ENCODE measurements around the gene ACSF2. TPM values are rescaled to one million over a fixed set of nuclear protein-coding genes. Genes with fewer than 3 reads are reported as not detected.

The ACSF2 gene
- polyA plus RNA-seq, 1 of the 3 experiments (the other 2 are of a cell fraction) = 46.6 TPM

DNA sequence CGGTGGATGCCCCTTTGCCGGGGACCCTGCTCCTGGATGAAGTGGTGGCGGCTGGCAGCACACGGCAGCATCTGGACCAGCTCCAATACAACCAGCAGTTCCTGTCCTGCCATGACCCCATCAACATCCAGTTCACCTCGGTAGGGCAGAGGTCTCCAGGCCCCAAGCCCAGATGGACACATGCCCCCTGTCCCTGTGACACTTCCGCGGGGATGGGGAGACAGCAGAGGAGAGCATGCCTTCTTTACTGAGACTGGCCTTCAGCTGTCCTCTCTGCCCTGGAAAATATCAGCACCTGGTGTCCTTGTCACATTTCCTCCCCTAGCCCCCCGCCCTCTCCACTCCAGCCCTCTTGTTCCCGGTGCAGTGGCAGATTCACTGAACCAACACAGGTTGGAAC lies 36.4 kb downstream of the ACSF2 start:
- Histone ChIP-seq H3K36me3 (replicated peaks in 1 of 2; ENCODE audit: control insufficient read depth in 1 of 2, insufficient read depth in 2 of 2, low read length in 1 of 2) (peaks cover 0 to 2% of the 10 kb centered on the region in 2 experiments), H3K4me1 (ENCODE audit: control insufficient read depth in 1 of 2, insufficient read depth in 2 of 2, low read depth in 1 of 2, low read length in 1 of 2) (no peaks in the 10 kb centered on the region), H2AFZ (ENCODE audit: low read depth) (no peak overlapping the region), H3K4me3 (ENCODE audit: low read depth in 2 of 2, low read length in 1 of 2) (no peak overlapping the region), H3K9me3 (no peaks in the 10 kb centered on the region), H3K4me2 (no peak overlapping the region), H3K27ac (ENCODE audit: low read depth in 2 of 2, low read length in 1 of 2) (no peak overlapping the region), H3K9me2 (no peaks in the 10 kb centered on the region), H3F3A (replicated peaks; ENCODE audit: insufficient read depth) (no peaks in the 10 kb centered on the region), H4K20me1 (ENCODE audit: insufficient read depth) (no peaks in the 10 kb centered on the region; the same call in 1 of the 2 replicates), H3K27me3 (ENCODE audit: insufficient read depth) (no peaks in the 10 kb centered on the region), H3K79me2 (ENCODE audit: insufficient read depth) (no peaks in the 10 kb centered on the region), H3K9ac (no peak overlapping the region)
- ChIA-PET CTCF (interaction anchor here (4.1 kb wide), 1 partner anchor 11 kb away, joined by 18 read pairs; no protein-coding TSS in a partner anchor), POLR2A (no interaction called here)
- DNase-seq = no peak
- TF ChIP-seq, protein P1, sequence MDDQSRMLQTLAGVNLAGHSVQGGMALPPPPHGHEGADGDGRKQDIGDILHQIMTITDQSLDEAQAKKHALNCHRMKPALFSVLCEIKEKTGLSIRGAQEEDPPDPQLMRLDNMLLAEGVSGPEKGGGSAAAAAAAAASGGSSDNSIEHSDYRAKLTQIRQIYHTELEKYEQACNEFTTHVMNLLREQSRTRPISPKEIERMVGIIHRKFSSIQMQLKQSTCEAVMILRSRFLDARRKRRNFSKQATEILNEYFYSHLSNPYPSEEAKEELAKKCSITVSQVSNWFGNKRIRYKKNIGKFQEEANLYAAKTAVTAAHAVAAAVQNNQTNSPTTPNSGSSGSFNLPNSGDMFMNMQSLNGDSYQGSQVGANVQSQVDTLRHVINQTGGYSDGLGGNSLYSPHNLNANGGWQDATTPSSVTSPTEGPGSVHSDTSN (IDR thresholded peaks at IDR 0.05) = no peak
- TF ChIP-seq, protein P2, sequence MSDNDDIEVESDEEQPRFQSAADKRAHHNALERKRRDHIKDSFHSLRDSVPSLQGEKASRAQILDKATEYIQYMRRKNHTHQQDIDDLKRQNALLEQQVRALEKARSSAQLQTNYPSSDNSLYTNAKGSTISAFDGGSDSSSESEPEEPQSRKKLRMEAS (IDR thresholded peaks at IDR 0.05; ENCODE audit: low read depth) = no peak
- TF ChIP-seq EZH2phosphoT487 (IDR thresholded peaks at IDR 0.05; ENCODE audit: borderline replicate concordance, low read depth) (no peak), RFX5 (IDR thresholded peaks at IDR 0.05; ENCODE audit: low read length) (no peak)
- 81% methylated on average over 9 of the region's 9 CpGs for WGBS (ENCODE audit: low lambda C conversion rate)

DNA sequence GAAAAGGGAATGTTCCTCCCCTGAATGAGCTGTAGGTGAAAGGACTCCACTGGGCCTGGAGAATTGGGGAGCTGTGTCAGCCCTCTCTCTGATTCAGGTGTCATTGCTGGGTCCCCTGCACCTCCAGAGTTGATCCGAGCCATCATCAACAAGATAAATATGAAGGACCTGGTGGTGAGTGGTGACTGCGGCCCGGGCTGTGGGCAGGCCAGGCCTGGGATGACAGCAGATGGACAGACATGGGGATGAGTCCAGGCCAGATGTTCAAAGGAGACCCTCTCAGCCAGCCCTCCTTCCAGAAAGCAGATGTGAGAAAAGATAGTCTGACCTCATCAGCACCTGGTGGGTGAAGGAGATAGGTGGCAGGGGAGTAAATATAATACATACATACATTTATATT lies 38.1 kb downstream of the ACSF2 start:
- CTCF ChIA-PET = interaction anchor here (1.0 to 4.1 kb wide), 6 partner anchors 9 to 83 kb away, joined by 3 to 18 read pairs (median 6); partner anchors contain the start of gene LRRC59
- WGBS (ENCODE audit: low lambda C conversion rate) = 85% methylated on average over 3 of the region's 3 CpGs

DNA sequence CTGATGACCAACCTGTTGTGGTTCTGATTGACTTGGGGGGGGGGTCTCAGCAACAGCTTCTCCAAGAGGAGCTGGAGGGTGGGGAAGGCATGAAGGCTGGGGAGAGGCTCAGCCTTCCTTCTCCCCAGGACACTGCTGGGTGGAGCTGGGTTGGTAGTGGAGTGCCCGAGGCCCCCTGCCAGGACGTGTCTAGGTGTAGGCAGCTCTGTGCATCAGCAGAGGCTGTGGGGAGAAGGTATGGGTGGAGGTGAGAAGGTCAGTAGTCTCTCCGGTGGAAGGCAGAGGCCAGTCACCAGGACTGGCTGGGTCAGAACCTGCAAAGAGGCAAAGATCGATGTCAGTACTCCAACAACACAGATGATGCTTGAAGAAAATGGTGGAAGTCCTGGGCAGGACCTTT lies 38.7 kb downstream of the ACSF2 start:
- CTCF ChIA-PET = interaction anchor here (1.1 to 4.1 kb wide), 5 partner anchors 8 to 83 kb away, joined by 3 to 18 read pairs (median 9); partner anchors contain the start of gene LRRC59
- H3K27ac ChIP-seq (ENCODE audit: low read depth in 2 of 2, low read length in 1 of 2) = no peak overlapping the region
- H3K4me3 ChIP-seq (ENCODE audit: low read depth in 2 of 2, low read length in 1 of 2) = no peak overlapping the region
- peaks cover 0 to 15% of the 10 kb centered on the region in 2 experiments; a peak in 1 of 4 replicates for H3K4me1 ChIP-seq (ENCODE audit: control insufficient read depth in 1 of 2, insufficient read depth in 2 of 2, low read depth in 1 of 2, low read length in 1 of 2)
- H3K36me3 ChIP-seq (replicated peaks in 1 of 2; ENCODE audit: control insufficient read depth in 1 of 2, insufficient read depth in 2 of 2, low read length in 1 of 2) = peaks cover 0 to 2% of the 10 kb centered on the region in 2 experiments
- no peaks in the 10 kb centered on the region for H3K9me3 ChIP-seq
- no peak overlapping the region for H3K9ac ChIP-seq
- DNase-seq = no peak
- H3F3A ChIP-seq (replicated peaks; ENCODE audit: insufficient read depth) = no peaks in the 10 kb centered on the region
- H4K20me1 ChIP-seq (ENCODE audit: insufficient read depth) = no peaks in the 10 kb centered on the region; the same call in 1 of the 2 replicates
- no peaks in the 10 kb centered on the region for H3K9me2 ChIP-seq
- 83% methylated on average over 4 of the region's 4 CpGs for WGBS (ENCODE audit: low lambda C conversion rate)
- H3K4me2 ChIP-seq = no peak overlapping the region
- H3K27me3 ChIP-seq (ENCODE audit: insufficient read depth) = no peaks in the 10 kb centered on the region
- H3K79me2 ChIP-seq (ENCODE audit: insufficient read depth) = no peaks in the 10 kb centered on the region
- POLR2A ChIA-PET = no interaction called here
- H2AFZ ChIP-seq (ENCODE audit: low read depth) = no peak overlapping the region
- TF ChIP-seq RCOR1 (IDR thresholded peaks at IDR 0.05; ENCODE audit: low read length) (no peak), SMC3 (IDR thresholded peaks at IDR 0.05; ENCODE audit: low read depth, low read length) (no peak), MXI1 (IDR thresholded peaks at IDR 0.05; ENCODE audit: low read depth, low read length) (no peak), FOSL2 (IDR thresholded peaks at IDR 0.05; ENCODE audit: borderline replicate concordance, low read depth) (no peak), TCF12 (IDR thresholded peaks at IDR 0.05) (no peak), FOXJ3 (CRISPR knock-in tag; IDR thresholded peaks at IDR 0.05) (no peak), EP300 (IDR thresholded peaks at IDR 0.05; ENCODE audit: borderline replicate concordance in 1 of 2, low read depth in 1 of 2, low read length in 1 of 2) (no peak), TEAD4 (IDR thresholded peaks at IDR 0.05; ENCODE audit: borderline replicate concordance, insufficient read depth) (no peak)
- TF ChIP-seq, protein P3, sequence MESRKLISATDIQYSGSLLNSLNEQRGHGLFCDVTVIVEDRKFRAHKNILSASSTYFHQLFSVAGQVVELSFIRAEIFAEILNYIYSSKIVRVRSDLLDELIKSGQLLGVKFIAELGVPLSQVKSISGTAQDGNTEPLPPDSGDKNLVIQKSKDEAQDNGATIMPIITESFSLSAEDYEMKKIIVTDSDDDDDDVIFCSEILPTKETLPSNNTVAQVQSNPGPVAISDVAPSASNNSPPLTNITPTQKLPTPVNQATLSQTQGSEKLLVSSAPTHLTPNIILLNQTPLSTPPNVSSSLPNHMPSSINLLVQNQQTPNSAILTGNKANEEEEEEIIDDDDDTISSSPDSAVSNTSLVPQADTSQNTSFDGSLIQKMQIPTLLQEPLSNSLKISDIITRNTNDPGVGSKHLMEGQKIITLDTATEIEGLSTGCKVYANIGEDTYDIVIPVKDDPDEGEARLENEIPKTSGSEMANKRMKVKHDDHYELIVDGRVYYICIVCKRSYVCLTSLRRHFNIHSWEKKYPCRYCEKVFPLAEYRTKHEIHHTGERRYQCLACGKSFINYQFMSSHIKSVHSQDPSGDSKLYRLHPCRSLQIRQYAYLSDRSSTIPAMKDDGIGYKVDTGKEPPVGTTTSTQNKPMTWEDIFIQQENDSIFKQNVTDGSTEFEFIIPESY (IDR thresholded peaks at IDR 0.05; ENCODE audit: borderline replicate concordance, low read depth) = no peak
- TF ChIP-seq, protein P4, sequence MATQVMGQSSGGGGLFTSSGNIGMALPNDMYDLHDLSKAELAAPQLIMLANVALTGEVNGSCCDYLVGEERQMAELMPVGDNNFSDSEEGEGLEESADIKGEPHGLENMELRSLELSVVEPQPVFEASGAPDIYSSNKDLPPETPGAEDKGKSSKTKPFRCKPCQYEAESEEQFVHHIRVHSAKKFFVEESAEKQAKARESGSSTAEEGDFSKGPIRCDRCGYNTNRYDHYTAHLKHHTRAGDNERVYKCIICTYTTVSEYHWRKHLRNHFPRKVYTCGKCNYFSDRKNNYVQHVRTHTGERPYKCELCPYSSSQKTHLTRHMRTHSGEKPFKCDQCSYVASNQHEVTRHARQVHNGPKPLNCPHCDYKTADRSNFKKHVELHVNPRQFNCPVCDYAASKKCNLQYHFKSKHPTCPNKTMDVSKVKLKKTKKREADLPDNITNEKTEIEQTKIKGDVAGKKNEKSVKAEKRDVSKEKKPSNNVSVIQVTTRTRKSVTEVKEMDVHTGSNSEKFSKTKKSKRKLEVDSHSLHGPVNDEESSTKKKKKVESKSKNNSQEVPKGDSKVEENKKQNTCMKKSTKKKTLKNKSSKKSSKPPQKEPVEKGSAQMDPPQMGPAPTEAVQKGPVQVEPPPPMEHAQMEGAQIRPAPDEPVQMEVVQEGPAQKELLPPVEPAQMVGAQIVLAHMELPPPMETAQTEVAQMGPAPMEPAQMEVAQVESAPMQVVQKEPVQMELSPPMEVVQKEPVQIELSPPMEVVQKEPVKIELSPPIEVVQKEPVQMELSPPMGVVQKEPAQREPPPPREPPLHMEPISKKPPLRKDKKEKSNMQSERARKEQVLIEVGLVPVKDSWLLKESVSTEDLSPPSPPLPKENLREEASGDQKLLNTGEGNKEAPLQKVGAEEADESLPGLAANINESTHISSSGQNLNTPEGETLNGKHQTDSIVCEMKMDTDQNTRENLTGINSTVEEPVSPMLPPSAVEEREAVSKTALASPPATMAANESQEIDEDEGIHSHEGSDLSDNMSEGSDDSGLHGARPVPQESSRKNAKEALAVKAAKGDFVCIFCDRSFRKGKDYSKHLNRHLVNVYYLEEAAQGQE (IDR thresholded peaks at IDR 0.05; ENCODE audit: low read depth, low read length) = no peak

More for the DNA sequence above, 38.1 kb downstream of the ACSF2 start:
- H4K20me1 ChIP-seq (ENCODE audit: insufficient read depth) = no peaks in the 10 kb centered on the region; the same call in 1 of the 2 replicates
- DNase-seq = no peak
- no peak overlapping the region for H3K4me2 ChIP-seq
- H3K27ac ChIP-seq (ENCODE audit: low read depth in 2 of 2, low read length in 1 of 2) = no peak overlapping the region
- H3K9me2 ChIP-seq = no peaks in the 10 kb centered on the region
- H3K9ac ChIP-seq = no peak overlapping the region
- POLR2A ChIA-PET = no interaction called here
- H3K4me3 ChIP-seq (ENCODE audit: low read depth in 2 of 2, low read length in 1 of 2) = no peak overlapping the region
- H3F3A ChIP-seq (replicated peaks; ENCODE audit: insufficient read depth) = no peaks in the 10 kb centered on the region
- no peaks in the 10 kb centered on the region for H3K79me2 ChIP-seq (ENCODE audit: insufficient read depth)
- H3K9me3 ChIP-seq = no peaks in the 10 kb centered on the region
- H3K27me3 ChIP-seq (ENCODE audit: insufficient read depth) = no peaks in the 10 kb centered on the region
- TF ChIP-seq GATA2 (CRISPR knock-in tag; IDR thresholded peaks at IDR 0.05) = no peak
- H3K36me3 ChIP-seq (replicated peaks in 1 of 2; ENCODE audit: control insufficient read depth in 1 of 2, insufficient read depth in 2 of 2, low read length in 1 of 2) = peaks cover 0 to 2% of the 10 kb centered on the region in 2 experiments
- no peak overlapping the region for H2AFZ ChIP-seq (ENCODE audit: low read depth)
- peaks cover 0 to 9% of the 10 kb centered on the region in 2 experiments; a peak in 1 of 4 replicates for H3K4me1 ChIP-seq (ENCODE audit: control insufficient read depth in 1 of 2, insufficient read depth in 2 of 2, low read depth in 1 of 2, low read length in 1 of 2)

All from SK-N-SH (cell line).